CD4-positive, alpha-beta T cell treated with Interleukin-17A for 4 hours (primary cell): ENCODE results near the gene RTKN.
A peak's percentile ranks its signal among the peaks of the same experiment; 100 is the strongest.

ENCODE experiments used
- DNase-seq: peaks from one replicate; pipeline ENCODE4 v3.0.0-alpha.2; 2020; ENCODE audit warnings: mixed read lengths

RTKN gene

GRCh38 chr2:74415762-74416395 is 25.9 kb downstream of the RTKN start:
- peak; percentile 13 for DNase-seq

GRCh38 chr2:74414881-74415761 is 26.6 kb downstream of the RTKN start:
- peak; percentile 58 for DNase-seq

- no peak for DNase-seq
Observed at GRCh38 chr2:74414441-74414840, 27.3 kb downstream of the RTKN start.

- no peak for DNase-seq
Observed at GRCh38 chr2:74413001-74413698, 28.6 kb downstream of the RTKN start.

- DNase-seq: no peak
Observed at GRCh38 chr2:74407682-74408081, 34.1 kb downstream of the RTKN start.

GRCh38 chr2:74406035-74406434 is 35.7 kb downstream of the RTKN start:
- no peak for DNase-seq

- DNase-seq: no peak
Observed at GRCh38 chr2:74401891-74402290, 39.8 kb downstream of the RTKN start.

- no peak for DNase-seq
Observed at GRCh38 chr2:74399785-74400184, 42.0 kb downstream of the RTKN start.

- DNase-seq: no peak
Observed at GRCh38 chr2:74396149-74396548, 45.6 kb downstream of the RTKN start.

- DNase-seq: no peak
Observed at GRCh38 chr2:74393525-74393924, 48.2 kb downstream of the RTKN start.

- no peak for DNase-seq
Observed at GRCh38 chr2:74392449-74392743, 49.3 kb downstream of the RTKN start.

- peak; percentile 98 for DNase-seq
Observed at GRCh38 chr2:74391580-74392448, 49.9 kb downstream of the RTKN start.

GRCh38 chr2:74391209-74391579 is 50.5 kb downstream of the RTKN start:
- no peak for DNase-seq

GRCh38 chr2:74390606-74391005 is 51.1 kb downstream of the RTKN start:
- DNase-seq: no peak

GRCh38 chr2:74387346-74387745 is 54.4 kb downstream of the RTKN start:
- no peak for DNase-seq

GRCh38 chr2:74385396-74385795 is 56.3 kb downstream of the RTKN start:
- DNase-seq: no peak

- no peak for DNase-seq
Observed at GRCh38 chr2:74384051-74384450, 57.7 kb downstream of the RTKN start.

- DNase-seq: no peak
Observed at GRCh38 chr2:74383254-74383653, 58.5 kb downstream of the RTKN start.

GRCh38 chr2:74381751-74382150 is 60.0 kb downstream of the RTKN start:
- DNase-seq: no peak

- DNase-seq: peak; percentile 37
Observed at GRCh38 chr2:74379851-74380789, 61.6 kb downstream of the RTKN start, which contains the start of gene DCTN1. DCTN1 (minus strand) TSS chr2:74380311; CDS start chr2:74380037, 274 bp downstream.

- DNase-seq: no peak
Observed at GRCh38 chr2:74378007-74378406, 63.7 kb downstream of the RTKN start.

- DNase-seq: no peak
Observed at GRCh38 chr2:74375838-74376237, 65.9 kb downstream of the RTKN start.
